ENCODE results near the gene EFCAB10. TPM values are rescaled to one million over a fixed set of nuclear protein-coding genes. Genes with fewer than 3 reads are reported as not detected.
A peak's percentile ranks its signal among the peaks of the same experiment; 100 is the strongest.

Gene EFCAB10
- total RNA-seq, 1 experiment from 2014 or later = 3.0 TPM

GRCh38 chr7:105532709-105533460 is 48.4 kb downstream of the EFCAB10 start:
- TF ChIP-seq ZNF121 (CRISPR knock-in tag; IDR thresholded peaks at IDR 0.05) = no peak
- no peak for TF ChIP-seq SMAD3 (CRISPR knock-in tag; IDR thresholded peaks at IDR 0.05; ENCODE audit: borderline replicate concordance)
- no peak for TF ChIP-seq ZNF317 (CRISPR knock-in tag; IDR thresholded peaks at IDR 0.05; ENCODE audit: borderline replicate concordance, low read depth)
- no peak for TF ChIP-seq STAT6 (CRISPR knock-in tag; conservative IDR thresholded peaks at IDR 0.05; ENCODE audit: low read depth)
- TF ChIP-seq HMGA2 (CRISPR knock-in tag; IDR thresholded peaks at IDR 0.05) = no peak
- TF ChIP-seq SOX15 (CRISPR knock-in tag; IDR thresholded peaks at IDR 0.05) = no peak
- TF ChIP-seq MYBL2 (CRISPR knock-in tag; IDR thresholded peaks at IDR 0.05) = no peak
- no peak for TF ChIP-seq MLX (CRISPR knock-in tag; IDR thresholded peaks at IDR 0.05)
- TF ChIP-seq OVOL2 (CRISPR knock-in tag; IDR thresholded peaks at IDR 0.05; ENCODE audit: borderline replicate concordance) = no peak
- TF ChIP-seq CBFB (CRISPR knock-in tag; IDR thresholded peaks at IDR 0.05; ENCODE audit: low read depth) = no peak
- no peak for TF ChIP-seq PREB (CRISPR knock-in tag; IDR thresholded peaks at IDR 0.05; ENCODE audit: borderline replicate concordance)
- no peak for TF ChIP-seq E2F5 (CRISPR knock-in tag; IDR thresholded peaks at IDR 0.05)
- no peak for TF ChIP-seq ZNF138 (CRISPR knock-in tag; conservative IDR thresholded peaks at IDR 0.05)
- TF ChIP-seq ERG (CRISPR knock-in tag; IDR thresholded peaks at IDR 0.05) = no peak
- ChIA-PET CTCF (interaction anchor here (1.4 to 1.8 kb wide), 7 partner anchors 10 to 111 kb away, joined by 4 to 17 read pairs (median 7); partner anchors contain the start of genes EFCAB10 and PUS7), POLR2A (no interaction called here)
- Mint-ChIP-seq H3K4me3 (peak overlapping the region; percentile 94), H3K27me3 (ENCODE audit: low read depth) (no peaks in the 10 kb centered on the region), H3K4me1 (peaks cover 12% of the 10 kb centered on the region), H3K27ac (peak overlapping the region; percentile 13; the same call in 1 of the 2 replicates), H3K36me3 (peaks cover 7% of the 10 kb centered on the region), H3K9me3 (no peaks in the 10 kb centered on the region)
- ATAC-seq (no peak), DNase-seq (ENCODE audit: low spot score) (no peak)

GRCh38 chr7:105531792-105532671 is 49.3 kb downstream of the EFCAB10 start, which contains the start of gene RINT1:
RINT1 (plus strand) TSS chr7:105532201; CDS start chr7:105532316, 115 bp downstream.
- peaks cover 12% of the 10 kb centered on the region for H3K4me1 Mint-ChIP-seq
- no peaks in the 10 kb centered on the region for H3K27me3 Mint-ChIP-seq (ENCODE audit: low read depth)
- ATAC-seq (peak; percentile 100), DNase-seq (ENCODE audit: low spot score) (peak; percentile 90)
- peak within 1 kb of the TSS; percentile 94 for H3K4me3 Mint-ChIP-seq
- H3K27ac Mint-ChIP-seq = peak within 1 kb of the TSS; percentile 41
- POLR2A ChIA-PET = interaction anchor here (0.6 to 1.4 kb wide), 5 partner anchors 14 to 548 kb away, joined by 3 to 5 read pairs (median 4); no protein-coding TSS in a partner anchor
- peaks cover 6% of the 10 kb centered on the region for H3K36me3 Mint-ChIP-seq
- no peaks in the 10 kb centered on the region for H3K9me3 Mint-ChIP-seq
- CTCF ChIA-PET = interaction anchor here (0.6 to 1.8 kb wide), 37 partner anchors 8 to 648 kb away, joined by 3 to 17 read pairs (median 4); partner anchors contain the start of genes ATXN7L1, EFCAB10, KMT2E and PUS7
- TF ChIP-seq STAT6 (CRISPR knock-in tag; conservative IDR thresholded peaks at IDR 0.05; ENCODE audit: low read depth) = no peak
- no peak for TF ChIP-seq OVOL2 (CRISPR knock-in tag; IDR thresholded peaks at IDR 0.05; ENCODE audit: borderline replicate concordance)
- no peak for TF ChIP-seq NR3C1 (CRISPR knock-in tag; conservative IDR thresholded peaks at IDR 0.05; ENCODE audit: low read depth)
- TF ChIP-seq NFATC4 (CRISPR knock-in tag; IDR thresholded peaks at IDR 0.05) = no peak
- no peak; the same call in none of the 2 replicates for TF ChIP-seq ZBTB43 (CRISPR knock-in tag; IDR thresholded peaks at IDR 0.05)
- TF ChIP-seq ZNF416 (CRISPR knock-in tag; IDR thresholded peaks at IDR 0.05) = no peak
- no peak for TF ChIP-seq EMX1 (CRISPR knock-in tag; IDR thresholded peaks at IDR 0.05)

Measured in WTC11 (cell line).